ENCODE measurements around the gene CRELD1. TPM values are rescaled to one million over a fixed set of nuclear protein-coding genes. Genes with fewer than 3 reads are reported as not detected.
A peak's percentile ranks its signal among the peaks of the same experiment; 100 is the strongest.

Gene CRELD1
- total and polyA plus RNA-seq, 2 of the 13 experiments (the other 11 are each of a cell fraction or from before 2014, with no cell fraction given): 27.1 to 61.9 TPM

GRCh38 chr3:9933561-9934234 is at the start of gene CRELD1 (continued):
- TF ChIP-seq, protein P1, sequence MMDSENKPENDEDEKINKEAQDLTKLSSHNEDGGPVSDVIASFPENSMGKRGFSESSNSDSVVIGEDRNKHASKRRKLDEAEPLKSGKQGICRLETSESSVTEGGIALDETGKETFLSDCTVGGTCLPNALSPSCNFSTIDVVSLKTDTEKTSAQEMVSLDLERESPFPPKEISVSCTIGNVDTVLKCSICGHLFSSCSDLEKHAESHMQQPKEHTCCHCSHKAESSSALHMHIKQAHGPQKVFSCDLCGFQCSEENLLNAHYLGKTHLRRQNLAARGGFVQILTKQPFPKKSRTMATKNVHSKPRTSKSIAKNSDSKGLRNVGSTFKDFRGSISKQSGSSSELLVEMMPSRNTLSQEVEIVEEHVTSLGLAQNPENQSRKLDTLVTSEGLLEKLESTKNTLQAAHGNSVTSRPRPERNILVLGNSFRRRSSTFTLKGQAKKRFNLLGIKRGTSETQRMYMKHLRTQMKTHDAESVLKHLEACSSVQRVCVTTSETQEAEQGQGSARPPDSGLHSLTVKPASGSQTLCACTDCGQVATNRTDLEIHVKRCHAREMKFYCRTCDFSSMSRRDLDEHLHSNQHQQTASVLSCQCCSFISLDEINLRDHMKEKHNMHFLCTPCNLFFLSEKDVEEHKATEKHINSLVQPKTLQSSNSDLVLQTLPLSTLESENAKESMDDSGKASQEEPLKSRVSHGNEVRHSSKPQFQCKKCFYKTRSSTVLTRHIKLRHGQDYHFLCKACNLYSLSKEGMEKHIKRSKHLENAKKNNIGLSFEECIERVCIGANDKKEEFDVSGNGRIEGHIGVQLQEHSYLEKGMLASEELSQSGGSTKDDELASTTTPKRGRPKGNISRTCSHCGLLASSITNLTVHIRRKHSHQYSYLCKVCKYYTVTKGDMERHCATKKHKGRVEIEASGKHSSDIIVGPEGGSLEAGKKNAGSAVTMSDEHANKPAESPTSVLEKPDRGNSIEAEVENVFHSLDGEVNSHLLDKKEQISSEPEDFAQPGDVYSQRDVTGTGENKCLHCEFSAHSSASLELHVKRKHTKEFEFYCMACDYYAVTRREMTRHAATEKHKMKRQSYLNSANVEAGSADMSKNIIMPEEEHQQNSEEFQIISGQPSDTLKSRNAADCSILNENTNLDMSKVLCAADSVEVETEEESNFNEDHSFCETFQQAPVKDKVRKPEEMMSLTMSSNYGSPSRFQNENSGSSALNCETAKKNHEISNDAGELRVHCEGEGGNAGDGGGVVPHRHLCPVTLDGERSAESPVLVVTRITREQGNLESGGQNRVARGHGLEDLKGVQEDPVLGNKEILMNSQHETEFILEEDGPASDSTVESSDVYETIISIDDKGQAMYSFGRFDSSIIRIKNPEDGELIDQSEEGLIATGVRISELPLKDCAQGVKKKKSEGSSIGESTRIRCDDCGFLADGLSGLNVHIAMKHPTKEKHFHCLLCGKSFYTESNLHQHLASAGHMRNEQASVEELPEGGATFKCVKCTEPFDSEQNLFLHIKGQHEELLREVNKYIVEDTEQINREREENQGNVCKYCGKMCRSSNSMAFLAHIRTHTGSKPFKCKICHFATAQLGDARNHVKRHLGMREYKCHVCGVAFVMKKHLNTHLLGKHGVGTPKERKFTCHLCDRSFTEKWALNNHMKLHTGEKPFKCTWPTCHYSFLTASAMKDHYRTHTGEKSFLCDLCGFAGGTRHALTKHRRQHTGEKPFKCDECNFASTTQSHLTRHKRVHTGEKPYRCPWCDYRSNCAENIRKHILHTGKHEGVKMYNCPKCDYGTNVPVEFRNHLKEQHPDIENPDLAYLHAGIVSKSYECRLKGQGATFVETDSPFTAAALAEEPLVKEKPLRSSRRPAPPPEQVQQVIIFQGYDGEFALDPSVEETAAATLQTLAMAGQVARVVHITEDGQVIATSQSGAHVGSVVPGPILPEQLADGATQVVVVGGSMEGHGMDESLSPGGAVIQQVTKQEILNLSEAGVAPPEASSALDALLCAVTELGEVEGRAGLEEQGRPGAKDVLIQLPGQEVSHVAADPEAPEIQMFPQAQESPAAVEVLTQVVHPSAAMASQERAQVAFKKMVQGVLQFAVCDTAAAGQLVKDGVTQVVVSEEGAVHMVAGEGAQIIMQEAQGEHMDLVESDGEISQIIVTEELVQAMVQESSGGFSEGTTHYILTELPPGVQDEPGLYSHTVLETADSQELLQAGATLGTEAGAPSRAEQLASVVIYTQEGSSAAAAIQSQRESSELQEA (CRISPR knock-in tag; IDR thresholded peaks at IDR 0.05; ENCODE audit: not compliant biosample characterization): no peak
- TF ChIP-seq, protein P2, sequence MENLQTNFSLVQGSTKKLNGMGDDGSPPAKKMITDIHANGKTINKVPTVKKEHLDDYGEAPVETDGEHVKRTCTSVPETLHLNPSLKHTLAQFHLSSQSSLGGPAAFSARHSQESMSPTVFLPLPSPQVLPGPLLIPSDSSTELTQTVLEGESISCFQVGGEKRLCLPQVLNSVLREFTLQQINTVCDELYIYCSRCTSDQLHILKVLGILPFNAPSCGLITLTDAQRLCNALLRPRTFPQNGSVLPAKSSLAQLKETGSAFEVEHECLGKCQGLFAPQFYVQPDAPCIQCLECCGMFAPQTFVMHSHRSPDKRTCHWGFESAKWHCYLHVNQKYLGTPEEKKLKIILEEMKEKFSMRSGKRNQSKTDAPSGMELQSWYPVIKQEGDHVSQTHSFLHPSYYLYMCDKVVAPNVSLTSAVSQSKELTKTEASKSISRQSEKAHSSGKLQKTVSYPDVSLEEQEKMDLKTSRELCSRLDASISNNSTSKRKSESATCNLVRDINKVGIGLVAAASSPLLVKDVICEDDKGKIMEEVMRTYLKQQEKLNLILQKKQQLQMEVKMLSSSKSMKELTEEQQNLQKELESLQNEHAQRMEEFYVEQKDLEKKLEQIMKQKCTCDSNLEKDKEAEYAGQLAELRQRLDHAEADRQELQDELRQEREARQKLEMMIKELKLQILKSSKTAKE (CRISPR knock-in tag; IDR thresholded peaks at IDR 0.05; ENCODE audit: borderline replicate concordance): no peak
- TF ChIP-seq ZMYM4 (CRISPR knock-in tag; IDR thresholded peaks at IDR 0.05): peak; percentile 19; the same call in 1 of the 2 replicates
- peak; percentile 8; the same call in 1 of the 2 replicates for TF ChIP-seq ONECUT2 (CRISPR knock-in tag; IDR thresholded peaks at IDR 0.05)
- TF ChIP-seq TCF7L2 (IDR thresholded peaks at IDR 0.05; ENCODE audit: low read depth, low read length): no peak
- TF ChIP-seq MAFF (IDR thresholded peaks at IDR 0.05; ENCODE audit: low read depth, low read length): no peak
- TF ChIP-seq ZNF282 (IDR thresholded peaks at IDR 0.05; ENCODE audit: partially characterized antibody): no peak
- TF ChIP-seq ZNF563 (CRISPR knock-in tag; IDR thresholded peaks at IDR 0.05): peak; percentile 32; the same call in 1 of the 2 replicates
- TF ChIP-seq, protein P3, sequence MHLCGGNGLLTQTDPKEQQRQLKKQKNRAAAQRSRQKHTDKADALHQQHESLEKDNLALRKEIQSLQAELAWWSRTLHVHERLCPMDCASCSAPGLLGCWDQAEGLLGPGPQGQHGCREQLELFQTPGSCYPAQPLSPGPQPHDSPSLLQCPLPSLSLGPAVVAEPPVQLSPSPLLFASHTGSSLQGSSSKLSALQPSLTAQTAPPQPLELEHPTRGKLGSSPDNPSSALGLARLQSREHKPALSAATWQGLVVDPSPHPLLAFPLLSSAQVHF (CRISPR knock-in tag; IDR thresholded peaks at IDR 0.05): 0 out of 2 replicates have a peak, but pooled peaks have one; percentile 7
- peak; percentile 67; the same call in 1 of the 2 replicates for TF ChIP-seq GMEB2 (CRISPR knock-in tag; IDR thresholded peaks at IDR 0.05; ENCODE audit: low read depth)
- TF ChIP-seq RELA (CRISPR knock-in tag; IDR thresholded peaks at IDR 0.05): no peak
- TF ChIP-seq ATF5 (CRISPR knock-in tag; IDR thresholded peaks at IDR 0.05; ENCODE audit: low read depth): no peak; the same call in 1 of the 2 replicates
- TF ChIP-seq CBX1 (IDR thresholded peaks at IDR 0.05; ENCODE audit: low read depth): no peak
- peak; percentile 26 for TF ChIP-seq IKZF4 (CRISPR knock-in tag; IDR thresholded peaks at IDR 0.05; ENCODE audit: borderline replicate concordance, low read depth, not compliant biosample characterization)
